Ovary (tissue), 3 donors: ENCODE data around the gene HOXC11.

ENCODE experiments used
- CTCF ChIP-seq, 3 donors: fragments of 450-650 bp in 2 of 3; fragments of 200-600 bp in 1 of 3; IDR thresholded peaks; one replicate each; pipeline versions ENCODE4 v1.5.1 to v1.8.0; 2016 to 2022; ENCODE audit warnings: antibody characterized with exemption in 3 of 3, mild to moderate bottlenecking in 1 of 3
- EP300 ChIP-seq: sonication (generic); formaldehyde crosslinking; IDR thresholded peaks from one replicate; pipeline ENCODE4 v1.6.1; 2017; ENCODE audit warnings: antibody characterized with exemption
- POLR2A ChIP-seq: fragments of 450-650 bp; IDR thresholded peaks from one replicate; pipeline ENCODE4 v1.6.1; 2017; ENCODE audit warnings: antibody characterized with exemption, mild to moderate bottlenecking, moderate library complexity
- donor health status: DM: no; HTN: no; CAD: no.

DNA sequence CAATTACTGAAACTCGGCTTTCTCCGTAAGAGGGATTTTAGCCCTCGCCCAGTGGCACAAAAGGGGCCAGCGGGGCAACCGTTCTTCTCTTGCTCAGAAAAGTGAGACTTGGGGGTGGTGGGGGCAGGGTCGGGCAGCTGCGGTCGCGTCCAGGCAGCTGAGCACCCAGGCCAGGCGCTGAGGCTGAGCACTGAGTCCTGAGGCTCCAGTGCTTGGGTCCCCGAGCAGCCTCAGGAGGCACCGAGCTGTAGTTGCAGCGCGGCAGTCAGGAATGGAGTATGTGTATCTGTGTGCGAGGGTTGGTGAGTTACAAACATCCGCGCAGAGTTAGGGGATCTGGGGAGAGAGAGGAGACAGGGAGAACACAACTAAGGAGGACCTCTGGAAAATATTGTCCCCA, 51.2 kb downstream of the HOXC11 start:
- no peak for TF ChIP-seq POLR2A
- no peak for TF ChIP-seq CTCF (IDR thresholded peaks at IDR 0.05)
- TF ChIP-seq EP300, result no peak
